Stomach (tissue), 9 donors: ENCODE results near the gene ASPN. TPM values are rescaled to one million over a fixed set of nuclear protein-coding genes. Genes with fewer than 3 reads are reported as not detected.

Source experiments
- DNase-seq, 2 donors: peaks; one replicate each; pipeline versions ENCODE4 v3.0.0 to v3.0.0-alpha.2; 2013 to 2019
- H3K27ac ChIP-seq, 5 donors: fragments of 200-600 bp in 4 of 5; sonication (generic) in 4 of 5; one replicate each; pipeline ENCODE4 v1.5.1; 2013 to 2019; ENCODE audit warnings: mild to moderate bottlenecking in 1 of 5, moderate library complexity in 1 of 5
- H3K27me3 ChIP-seq, 3 donors: fragments of 200-600 bp; sonication (generic); one replicate each; pipeline ENCODE4 v1.5.1; 2017 to 2019; ENCODE audit warnings: mixed run types in 1 of 3
- H3K36me3 ChIP-seq, 4 donors: fragments of 200-600 bp; sonication (generic); 1 replicate in 3 of 4; 2 replicates in 1 of 4; pipeline ENCODE4 v1.5.1; 2016 to 2019
- H3K4me1 ChIP-seq, 4 donors: fragments of 200-600 bp; sonication (generic); one replicate each; pipeline ENCODE4 v1.5.1; 2016 to 2019
- H3K4me3 ChIP-seq, 4 donors: fragments of 200-600 bp; sonication (generic) in 3 of 4; one replicate each; pipeline ENCODE4 v1.5.1; 2016 to 2019; ENCODE audit warnings: mild to moderate bottlenecking in 1 of 4
- H3K9me3 ChIP-seq, 4 donors: fragments of 200-600 bp; sonication (generic); one replicate each; pipeline ENCODE4 v1.5.1; 2016 to 2019
- EP300 ChIP-seq: sonication (generic); formaldehyde crosslinking; IDR thresholded peaks from one replicate; pipeline ENCODE4 v1.6.1; 2017; ENCODE audit warnings: antibody characterized with exemption
- POLR2A ChIP-seq, 4 donors: fragments of 450-650 bp; IDR thresholded peaks; one replicate each; pipeline ENCODE4 v1.6.1; 2016; ENCODE audit warnings: antibody characterized with exemption in 4 of 4, control low read depth in 2 of 4, mild to moderate bottlenecking in 1 of 4, moderate library complexity in 1 of 4
- POLR2AphosphoS5 ChIP-seq, 3 donors: sonication (generic); formaldehyde crosslinking; IDR thresholded peaks; one replicate each; pipeline ENCODE4 v1.6.1; 2016; ENCODE audit warnings: antibody characterized with exemption in 3 of 3
- WGBS, 5 donors: extraction: QIAGEN DNeasy Blood & Tissue Kit in 3 of 5; methylation state at CpG; one replicate each; pipeline versions ENCODE4 v1.1.5 to v1.1.7; 2013 to 2018; 5-methylcytosine and 5-hydroxymethylcytosine counted together
- intact Hi-C: fragments of 100-400 bp; cut with DNase I; formaldehyde crosslinking; loops from one replicate; pipeline ENCODE4 v1.15.1; 2023; ENCODE audit warnings: low total_unique reads
- polyA plus RNA-seq, 3 donors: library from polyadenylated mRNA; stranded (reverse); fragments of 200-250 nt; gene quantifications; one replicate each; pipeline ENCODE4 v1.2.3, GENCODE V29; 2013
- total RNA-seq, 5 donors: library from RNA; depleted of rRNA; stranded (reverse); fragments of >200 nt; gene quantifications; one replicate each; pipeline versions ENCODE4 v1.1.0 to v1.2.3, GENCODE V29; 2014 to 2016
- TF ChIP-seq, protein P1 (sequence below), 7 experiments: fragments of 450-650 bp in 4 of 7; fragments of 200-600 bp in 3 of 7; sonication (generic) in 3 of 7; IDR thresholded peaks; one replicate each; pipeline ENCODE4 v1.5.1; 2016 to 2019; ENCODE audit warnings: antibody characterized with exemption in 7 of 7, control low read depth in 2 of 7, mild to moderate bottlenecking in 1 of 7
- donor health status: healthy with polysubstance abuse.
- donor health status: Bipolar disorder and iron deficiency.
- donor health status: healthy.

Gene ASPN
- total and polyA plus RNA-seq, 8 donors: 0.29 to 179 (median 5.8) TPM

DNA sequence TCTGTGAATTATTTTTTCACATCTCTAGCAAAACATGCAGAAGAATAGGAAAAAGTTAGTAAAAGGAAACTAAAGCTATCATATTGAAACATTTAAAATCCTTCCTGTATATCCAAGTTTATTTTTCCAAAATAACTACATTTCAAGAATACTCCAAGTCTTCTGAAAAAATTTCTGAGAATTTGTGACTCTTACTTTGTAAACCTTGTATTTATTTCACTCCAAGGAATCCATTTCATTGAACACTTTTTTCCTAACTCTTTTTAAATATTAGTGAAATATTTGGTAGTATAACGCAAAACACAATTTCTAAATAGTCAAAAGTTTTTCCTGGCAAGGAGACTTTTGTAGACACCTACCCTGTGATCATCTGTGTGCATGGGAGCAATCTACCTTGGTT, 34.2 kb upstream of the ASPN start:
- no peak for TF ChIP-seq POLR2AphosphoS5 (IDR thresholded peaks at IDR 0.05)
- no peak for TF ChIP-seq EP300
- TF ChIP-seq, protein P1, sequence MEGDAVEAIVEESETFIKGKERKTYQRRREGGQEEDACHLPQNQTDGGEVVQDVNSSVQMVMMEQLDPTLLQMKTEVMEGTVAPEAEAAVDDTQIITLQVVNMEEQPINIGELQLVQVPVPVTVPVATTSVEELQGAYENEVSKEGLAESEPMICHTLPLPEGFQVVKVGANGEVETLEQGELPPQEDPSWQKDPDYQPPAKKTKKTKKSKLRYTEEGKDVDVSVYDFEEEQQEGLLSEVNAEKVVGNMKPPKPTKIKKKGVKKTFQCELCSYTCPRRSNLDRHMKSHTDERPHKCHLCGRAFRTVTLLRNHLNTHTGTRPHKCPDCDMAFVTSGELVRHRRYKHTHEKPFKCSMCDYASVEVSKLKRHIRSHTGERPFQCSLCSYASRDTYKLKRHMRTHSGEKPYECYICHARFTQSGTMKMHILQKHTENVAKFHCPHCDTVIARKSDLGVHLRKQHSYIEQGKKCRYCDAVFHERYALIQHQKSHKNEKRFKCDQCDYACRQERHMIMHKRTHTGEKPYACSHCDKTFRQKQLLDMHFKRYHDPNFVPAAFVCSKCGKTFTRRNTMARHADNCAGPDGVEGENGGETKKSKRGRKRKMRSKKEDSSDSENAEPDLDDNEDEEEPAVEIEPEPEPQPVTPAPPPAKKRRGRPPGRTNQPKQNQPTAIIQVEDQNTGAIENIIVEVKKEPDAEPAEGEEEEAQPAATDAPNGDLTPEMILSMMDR (IDR thresholded peaks at IDR 0.05): no peak
- TF ChIP-seq POLR2A (IDR thresholded peaks at IDR 0.05): no peak
- peaks cover 0 to 9% (median 7%) of the 10 kb centered on the region in 4 donors for H3K4me1 ChIP-seq
- H3K27ac ChIP-seq: no peak overlapping the region
- no peak for DNase-seq
- WGBS, 5 donors: 91 to 100% (median 97%) methylated on average over 1 of the region's 1 CpG
- no peaks in the 10 kb centered on the region for H3K27me3 ChIP-seq
- no peak overlapping the region for H3K4me3 ChIP-seq
- intact Hi-C loops: no loop called here
- no peaks in the 10 kb centered on the region for H3K36me3 ChIP-seq
- H3K9me3 ChIP-seq: no peaks in the 10 kb centered on the region

DNA sequence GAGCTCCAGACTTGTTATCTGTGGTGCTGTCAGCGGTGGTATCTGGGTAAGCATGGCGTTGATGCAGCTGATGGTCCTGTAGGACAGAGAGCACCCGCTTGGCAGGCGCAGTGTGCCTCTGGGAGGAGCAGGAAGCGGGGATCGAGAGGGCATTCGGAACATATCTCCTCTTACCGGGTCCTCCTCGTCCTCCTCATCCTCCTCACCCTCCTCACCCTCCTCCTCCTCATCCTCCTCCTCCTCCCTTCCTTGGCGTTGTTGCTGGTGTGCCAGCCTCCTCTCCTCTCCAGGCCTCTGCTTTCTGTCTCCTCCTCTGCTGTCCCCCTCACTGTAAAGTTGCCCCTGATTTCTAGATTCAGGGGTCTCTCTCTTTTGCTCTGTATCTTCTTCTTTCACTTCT, 32.3 kb upstream of the ASPN start:
- H3K36me3 ChIP-seq: no peaks in the 10 kb centered on the region
- intact Hi-C loops: no loop called here
- no peak for DNase-seq
- no peak overlapping the region for H3K4me3 ChIP-seq
- peaks cover 0 to 9% (median 7%) of the 10 kb centered on the region in 4 donors for H3K4me1 ChIP-seq
- TF ChIP-seq EP300 (no peak), POLR2AphosphoS5 (IDR thresholded peaks at IDR 0.05) (no peak), POLR2A (IDR thresholded peaks at IDR 0.05) (no peak)
- TF ChIP-seq, protein P1 (IDR thresholded peaks at IDR 0.05): no peak
- no peaks in the 10 kb centered on the region for H3K9me3 ChIP-seq
- no peak overlapping the region for H3K27ac ChIP-seq
- H3K27me3 ChIP-seq: no peaks in the 10 kb centered on the region
- WGBS, 5 donors: 91 to 98% (median 95%) methylated on average over 9 to 10 of the region's 10 CpGs

DNA sequence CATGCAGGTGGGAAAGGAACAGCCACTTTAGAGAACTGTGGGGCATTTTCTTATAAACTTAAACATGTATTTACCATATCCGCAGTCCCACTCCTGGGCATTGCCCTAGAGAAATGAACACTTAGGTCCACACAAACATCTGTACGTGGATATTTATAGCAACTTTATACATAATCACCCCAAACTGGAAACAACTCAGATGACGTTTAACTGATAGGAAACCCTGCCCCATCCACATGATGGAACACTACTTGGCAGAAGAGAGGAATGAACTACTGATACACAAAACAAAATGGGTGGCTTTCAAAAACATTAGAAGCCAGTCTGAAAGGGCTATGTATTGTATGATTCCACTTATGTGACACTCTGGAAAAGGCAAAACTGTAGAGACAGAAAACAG, 31.0 kb upstream of the ASPN start:
- no peak for DNase-seq
- TF ChIP-seq, protein P1 (IDR thresholded peaks at IDR 0.05): no peak
- TF ChIP-seq POLR2AphosphoS5 (IDR thresholded peaks at IDR 0.05): no peak
- no peak for TF ChIP-seq EP300
- no peak for TF ChIP-seq POLR2A (IDR thresholded peaks at IDR 0.05)
- H3K27me3 ChIP-seq: no peaks in the 10 kb centered on the region
- no peaks in the 10 kb centered on the region for H3K9me3 ChIP-seq
- H3K4me1 ChIP-seq: peaks cover 0 to 12% (median 7%) of the 10 kb centered on the region in 4 donors
- H3K27ac ChIP-seq: no peak overlapping the region
- intact Hi-C loops: no loop called here
- WGBS, 5 donors: 52 to 72% (median 68%) methylated on average over 3 of the region's 3 CpGs
- no peak overlapping the region for H3K4me3 ChIP-seq
- H3K36me3 ChIP-seq: no peaks in the 10 kb centered on the region

DNA sequence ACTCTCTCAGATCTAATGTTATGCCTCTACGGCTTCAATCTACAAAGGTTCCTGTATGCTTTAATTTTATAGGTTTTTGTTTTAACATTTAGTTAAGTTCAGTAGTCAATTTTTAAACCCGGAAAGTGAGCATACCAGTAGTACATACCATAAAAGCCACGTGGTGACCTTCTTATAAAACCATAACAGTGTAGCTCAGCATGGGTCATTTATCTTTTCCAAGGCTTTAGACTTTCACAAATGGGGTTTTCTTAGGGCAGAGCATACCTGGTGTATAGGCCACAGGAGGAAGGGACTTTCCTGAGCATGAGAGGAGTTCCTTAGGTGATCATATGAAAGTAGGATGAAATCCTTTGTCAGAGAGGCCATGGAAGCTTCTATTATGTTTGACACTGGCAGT, 30.3 kb upstream of the ASPN start:
- Histone ChIP-seq H3K27ac (no peak overlapping the region), H3K9me3 (no peaks in the 10 kb centered on the region), H3K4me1 (peaks cover 0 to 18% (median 13%) of the 10 kb centered on the region in 4 donors), H3K36me3 (no peaks in the 10 kb centered on the region), H3K27me3 (no peaks in the 10 kb centered on the region), H3K4me3 (no peak overlapping the region)
- intact Hi-C loops: no loop called here
- DNase-seq: no peak
- no peak for TF ChIP-seq POLR2A (IDR thresholded peaks at IDR 0.05)
- no peak for TF ChIP-seq POLR2AphosphoS5 (IDR thresholded peaks at IDR 0.05)
- no peak for TF ChIP-seq EP300
- TF ChIP-seq, protein P1 (IDR thresholded peaks at IDR 0.05): no peak
- WGBS, 5 donors: 57 to 80% (median 75%) methylated on average over 3 of the region's 3 CpGs
